SKM-1 treated with dmso at 0.1 percent for 144 hours (cell line): ENCODE results near the gene DEAF1.
A peak's percentile ranks its signal among the peaks of the same experiment; 100 is the strongest.
"Not testable (repeated sequence)": the region's sequence is repeated elsewhere in the genome, so short reads cannot be mapped to it uniquely, and the experiment has no call there.

Source experiments
- DNase-seq: peaks from one replicate; lab custom pipeline; 2025; ENCODE audit not compliant: unreplicated experiment; lab: John Stamatoyannopoulos, UW

DEAF1 gene

DNA sequence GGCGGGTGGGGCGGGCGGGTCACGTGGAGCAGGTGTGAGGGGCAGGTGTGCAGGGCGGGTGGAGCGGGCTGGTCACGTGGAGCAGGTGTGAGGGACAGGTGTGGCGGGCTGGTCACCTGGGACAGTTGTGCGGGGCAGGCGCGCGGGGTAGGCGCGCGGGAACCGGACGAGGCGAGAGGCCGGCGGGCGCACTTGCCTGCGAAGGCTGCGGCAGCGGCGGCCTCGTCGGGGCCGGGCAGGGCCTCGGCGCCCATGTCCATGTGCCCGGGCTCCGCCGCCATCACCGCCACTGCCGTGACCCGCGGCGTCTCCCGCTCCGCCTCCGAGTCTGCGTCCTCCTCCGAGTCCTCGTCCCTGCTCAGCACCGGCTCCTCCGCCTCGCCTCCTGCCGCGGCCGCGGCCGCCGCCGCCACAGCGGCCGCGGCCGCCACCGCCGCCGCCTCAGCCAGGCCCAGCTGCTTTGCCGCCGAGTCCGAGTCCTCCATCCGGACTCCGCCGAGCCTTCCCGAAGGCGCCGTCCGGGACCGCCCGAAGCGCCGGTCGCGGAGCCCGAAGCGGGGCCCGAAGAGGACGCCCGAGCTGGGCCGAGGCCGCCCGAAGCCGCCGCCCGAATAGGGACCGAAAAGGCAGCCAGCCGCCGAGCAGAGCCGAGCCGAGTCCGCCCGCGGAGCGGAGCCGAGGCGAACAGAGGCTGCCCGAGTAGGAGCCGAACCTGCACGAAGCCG lies at the start of gene DEAF1:
Gene DEAF1 (minus strand): TSS at position 660 of the 725 bp plus-strand sequence. CDS start 175 bp downstream, at position 485.
- DNase-seq = peak; percentile 96

- no peak for DNase-seq
Observed at GRCh38 chr11:742571-743201, 47.7 kb upstream of the DEAF1 start.

GRCh38 chr11:742156-742546 lies 47.1 kb upstream of the DEAF1 start:
- no peak for DNase-seq

- DNase-seq = not testable (repeated sequence)
Observed at GRCh38 chr11:737899-738298, 42.9 kb upstream of the DEAF1 start.

DNA sequence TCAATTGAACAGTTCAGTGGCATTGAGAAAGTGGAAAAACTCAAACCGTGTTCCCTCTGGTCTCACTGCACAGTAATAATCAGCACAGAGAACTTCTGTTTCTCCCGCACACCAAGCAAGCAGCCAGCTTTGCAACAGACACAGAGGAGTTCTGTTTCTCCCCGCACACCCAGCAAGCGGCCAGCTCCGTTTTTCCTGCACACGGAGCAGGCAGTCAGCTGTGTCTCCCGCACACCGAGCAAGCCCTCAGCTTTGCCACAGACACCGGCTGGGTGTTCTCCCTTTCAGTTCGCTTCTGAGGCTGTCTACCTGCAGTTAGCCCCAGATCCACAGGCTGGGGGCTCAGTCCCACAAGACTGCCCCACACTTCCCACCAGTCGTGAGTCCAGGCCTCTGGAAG lies 42.3 kb upstream of the DEAF1 start:
- DNase-seq = no peak

DNA sequence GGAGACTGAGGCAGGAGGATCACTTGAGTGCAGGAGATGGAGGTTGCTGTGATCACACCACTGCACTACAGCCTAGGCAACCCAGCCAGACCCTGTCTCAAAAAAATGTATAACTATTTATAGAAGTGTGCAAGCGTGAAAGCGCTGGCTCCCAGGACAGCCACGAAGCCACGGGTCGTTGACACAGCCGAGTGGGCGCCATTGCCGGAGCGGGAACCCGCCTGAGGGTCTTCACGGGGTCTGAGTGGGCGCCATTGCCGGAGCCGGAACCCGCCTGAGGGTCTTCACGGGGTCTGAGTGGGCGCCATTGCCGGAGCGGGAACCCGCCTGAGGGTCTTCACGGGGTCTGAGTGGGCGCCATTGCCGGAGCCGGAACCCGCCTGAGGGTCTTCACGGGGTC lies 39.5 kb upstream of the DEAF1 start:
- not testable (repeated sequence) for DNase-seq

- no peak for DNase-seq
Observed at GRCh38 chr11:733072-733471, 38.0 kb upstream of the DEAF1 start.

- no peak for DNase-seq
Observed at GRCh38 chr11:729492-730074, 34.6 kb upstream of the DEAF1 start.

- DNase-seq = no peak
Observed at GRCh38 chr11:728901-729491, 34.0 kb upstream of the DEAF1 start.

GRCh38 chr11:727859-728748 lies 33.1 kb upstream of the DEAF1 start:
- peak; percentile 62 for DNase-seq

DNA sequence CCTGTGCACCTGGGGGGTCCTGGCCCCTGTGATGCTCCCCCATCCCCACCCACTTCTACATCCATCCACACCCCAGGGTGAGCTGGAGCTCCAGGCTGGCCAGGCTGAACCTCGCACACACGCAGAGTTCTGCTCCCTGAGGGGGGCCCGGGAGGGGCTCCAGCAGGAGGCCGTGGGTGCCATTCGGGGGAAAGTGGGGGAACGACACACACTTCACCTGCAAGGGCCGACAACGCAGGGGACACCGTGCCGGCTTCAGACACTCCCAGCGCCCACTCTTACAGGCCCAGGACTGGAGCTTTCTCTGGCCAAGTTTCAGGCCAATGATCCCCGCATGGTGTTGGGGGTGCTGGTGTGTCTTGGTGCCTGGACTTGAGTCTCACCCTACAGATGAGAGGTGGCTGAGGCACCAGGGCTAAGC lies 32.3 kb upstream of the DEAF1 start:
- no peak for DNase-seq

- no peak for DNase-seq
Observed at GRCh38 chr11:726278-727220, 31.5 kb upstream of the DEAF1 start.

DNA sequence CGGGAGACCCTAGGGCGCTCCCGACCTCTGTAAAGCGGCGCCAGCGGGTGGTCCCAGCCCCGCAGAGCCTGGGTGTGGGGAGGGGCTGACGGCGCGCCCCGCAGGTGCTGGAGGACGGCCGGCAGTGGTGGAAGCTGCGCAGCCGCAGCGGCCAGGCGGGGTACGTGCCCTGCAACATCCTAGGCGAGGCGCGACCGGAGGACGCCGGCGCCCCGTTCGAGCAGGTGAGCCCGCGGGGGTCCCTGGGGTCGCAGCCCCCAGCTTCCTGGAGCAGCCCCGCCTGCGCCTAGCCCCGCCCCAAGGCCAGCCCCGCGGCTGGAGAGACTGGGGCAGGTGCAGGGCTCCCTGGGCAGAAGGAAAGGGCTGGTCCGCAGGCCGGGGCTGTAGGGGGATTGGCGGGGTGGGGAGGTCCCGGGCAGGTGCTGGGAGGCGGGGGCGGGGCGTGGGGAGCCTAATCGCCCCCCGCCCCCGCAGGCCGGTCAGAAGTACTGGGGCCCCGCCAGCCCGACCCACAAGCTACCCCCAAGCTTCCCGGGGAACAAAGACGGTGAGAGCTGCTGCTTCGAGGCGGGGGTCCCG lies 30.7 kb upstream of the DEAF1 start:
- DNase-seq = no peak

- no peak for DNase-seq
Observed at GRCh38 chr11:724778-725386, 29.9 kb upstream of the DEAF1 start.

- DNase-seq = no peak
Observed at GRCh38 chr11:724049-724777, 29.2 kb upstream of the DEAF1 start.

DNA sequence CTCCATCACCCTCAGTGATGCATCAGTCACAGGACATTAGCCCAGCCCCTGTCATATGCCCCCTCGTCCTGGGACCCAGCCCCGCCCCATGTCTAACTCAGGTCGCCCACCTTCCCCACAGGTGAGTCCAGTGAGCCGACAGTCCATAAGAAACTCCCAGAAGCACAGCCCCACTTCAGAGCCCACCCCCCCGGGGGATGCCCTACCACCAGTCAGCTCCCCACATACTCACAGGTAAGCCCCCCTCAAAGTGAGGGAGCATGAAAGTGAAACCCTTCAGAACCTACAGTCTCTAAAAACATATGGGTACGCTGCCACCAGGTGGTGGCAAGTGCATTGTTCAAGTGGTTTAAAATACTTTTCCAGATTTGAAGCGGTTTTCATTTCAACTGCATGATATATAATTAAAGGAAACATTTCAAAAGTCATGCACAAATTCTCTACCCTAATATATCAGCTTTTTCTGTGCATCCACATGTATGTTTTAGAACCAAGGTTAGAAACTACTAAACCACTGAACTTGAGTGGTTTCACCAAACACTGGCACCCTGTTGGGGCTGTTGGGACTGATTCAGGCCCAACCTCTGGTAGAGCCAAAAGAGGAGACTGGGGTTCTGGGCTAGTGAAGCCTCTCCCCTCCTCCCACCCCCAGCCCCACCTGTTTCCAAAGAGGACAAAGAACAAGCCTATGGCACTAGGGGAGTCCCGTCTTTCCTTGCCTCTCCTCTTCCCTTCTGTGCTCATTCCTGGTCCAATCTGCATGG lies 28.3 kb upstream of the DEAF1 start:
- DNase-seq = peak; percentile 25

DNA sequence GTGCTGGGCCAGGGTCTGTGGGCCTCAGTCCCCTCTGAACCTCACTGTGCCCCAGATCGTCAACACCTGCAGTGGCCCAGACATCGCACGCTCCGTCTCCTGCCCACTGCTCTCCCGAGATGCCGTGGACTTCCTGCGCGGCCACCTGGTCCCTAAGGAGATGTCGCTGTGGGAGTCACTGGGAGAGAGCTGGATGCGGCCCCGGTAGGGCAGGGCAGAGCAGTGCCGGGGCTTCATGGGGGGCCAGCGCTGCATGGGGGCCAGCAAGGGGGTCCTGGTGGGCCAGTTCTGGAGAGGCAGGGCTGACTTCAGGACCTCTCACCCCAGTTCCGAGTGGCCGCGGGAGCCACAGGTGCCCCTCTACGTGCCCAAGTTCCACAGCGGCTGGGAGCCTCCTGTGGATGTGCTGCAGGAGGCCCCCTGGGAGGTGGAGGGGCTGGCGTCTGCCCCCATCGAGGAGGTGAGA lies 27.4 kb upstream of the DEAF1 start:
- DNase-seq = no peak
